B cell (primary cell): ENCODE data around the gene JPH2. TPM values are rescaled to one million over a fixed set of nuclear protein-coding genes. Genes with fewer than 3 reads are reported as not detected.

Source experiments
- ATAC-seq: fragments of 200-7000 bp; cut with Tn5 transposase; one replicate; pipeline ENCODE4 v1.10.0; 2021; ENCODE audit warnings: low read depth, mild to moderate bottlenecking, moderate number of reproducible peaks, moderate library complexity
- CTCF ChIA-PET: fragments of 350-600 bp; sonication (Branson Sonifier 250); formaldehyde crosslinking; loops from one replicate; lab custom pipeline; 2021; ENCODE audit warnings: antibody characterized with exemption, inconsistent platforms; lab: Charles Lee
- POLR2A ChIA-PET: fragments of 350-600 bp; sonication (Branson Sonifier 250); formaldehyde crosslinking; loops from one replicate; lab custom pipeline; 2021; ENCODE audit warnings: antibody characterized with exemption; lab: Charles Lee
- DNase-seq: peaks from one replicate; pipeline ENCODE4 v3.0.0; 2013
- H2AFZ ChIP-seq: 2 replicates; pipeline ENCODE4 v1.6.1; 2012; ENCODE audit warnings: mild to moderate bottlenecking, low read depth, low read length; ENCODE audit not compliant: insufficient read depth, poor library complexity, severe bottlenecking
- H3K27ac ChIP-seq, 2 donors: 1 replicate in 1 of 2; 2 replicates in 1 of 2; pipeline ENCODE4 v1.5.1; 2012 to 2013; ENCODE audit warnings: low read length in 2 of 2, mild to moderate bottlenecking in 2 of 2, moderate library complexity in 1 of 2
- H3K27me3 ChIP-seq, 4 experiments: fragments of 200-600 bp in 1 of 4; sonication (generic) in 1 of 4; replicated peaks in 1 of 4; 1 replicate in 2 of 4; 2 replicates in 2 of 4; pipeline versions ENCODE4 v1.6.1 to v1.7.0; 2013 to 2016; ENCODE audit warnings: low read length in 3 of 4, mild to moderate bottlenecking in 2 of 4, mixed read lengths in 1 of 4, moderate library complexity in 1 of 4; ENCODE audit not compliant: insufficient read depth in 4 of 4, control insufficient read depth in 3 of 4; ENCODE audit errors: control extremely low read depth in 1 of 4
- H3K36me3 ChIP-seq, 2 experiments: replicated peaks in 1 of 2; 1 replicate in 1 of 2; 2 replicates in 1 of 2; pipeline versions ENCODE4 v1.6.1 to v1.7.1; 2013; ENCODE audit warnings: low read length in 1 of 2; ENCODE audit not compliant: insufficient read depth in 2 of 2, control insufficient read depth in 1 of 2; ENCODE audit errors: control extremely low read depth in 1 of 2, extremely low read depth in 1 of 2
- H3K4me1 ChIP-seq, 2 donors: fragments of 200-600 bp in 1 of 2; sonication (generic) in 1 of 2; 1 replicate in 1 of 2; 2 replicates in 1 of 2; pipeline versions ENCODE4 v1.5.1 to v1.6.1; 2013 to 2017; ENCODE audit warnings: low read length in 2 of 2; ENCODE audit not compliant: control insufficient read depth in 2 of 2, insufficient read depth in 2 of 2
- H3K4me2 ChIP-seq: replicated peaks from 2 replicates; pipeline ENCODE3; 2012; ENCODE audit warnings: mild to moderate bottlenecking, low read depth, low read length; ENCODE audit not compliant: poor library complexity, severe bottlenecking
- H3K4me3 ChIP-seq, 5 experiments: fragments of 200-600 bp in 1 of 5; sonication (generic) in 1 of 5; 1 replicate in 3 of 5; 2 replicates in 2 of 5; pipeline versions ENCODE4 v1.5.1 to v1.7.0; 2011 to 2016; ENCODE audit warnings: low read length in 4 of 5, mild to moderate bottlenecking in 4 of 5, low read depth in 2 of 5, control low read depth in 1 of 5, moderate library complexity in 1 of 5; ENCODE audit not compliant: insufficient read depth in 1 of 5; ENCODE audit errors: control extremely low read depth in 1 of 5, extremely low read depth in 1 of 5
- H3K79me2 ChIP-seq: fragments of 200-600 bp; sonication (generic); one replicate; pipeline ENCODE4 v1.6.0; 2016; ENCODE audit warnings: low read length; ENCODE audit not compliant: control insufficient read depth, insufficient read depth
- H3K9ac ChIP-seq: fragments of 200-600 bp; sonication (generic); 2 replicates; pipeline ENCODE4 v1.6.1; 2017; ENCODE audit warnings: mild to moderate bottlenecking, low read length, moderate library complexity
- H3K9me3 ChIP-seq, 3 donors: one replicate each; pipeline versions ENCODE4 v1.6.1 to v1.7.1; 2013; ENCODE audit warnings: low read length in 2 of 3; ENCODE audit not compliant: control insufficient read depth in 2 of 3, insufficient read depth in 1 of 3; ENCODE audit errors: control extremely low read depth in 1 of 3
- H4K20me1 ChIP-seq: 2 replicates; pipeline ENCODE4 v1.6.0; 2012; ENCODE audit warnings: mild to moderate bottlenecking, low read length; ENCODE audit not compliant: insufficient read depth, control insufficient read depth, poor library complexity, severe bottlenecking
- H3K27ac Mint-ChIP-seq: one replicate; pipeline ENCODE4 v1.8.0; 2021; ENCODE audit warnings: mixed read lengths
- H3K27me3 Mint-ChIP-seq: one replicate; pipeline ENCODE4 v1.8.0; 2021; ENCODE audit warnings: mixed read lengths
- H3K4me1 Mint-ChIP-seq: one replicate; pipeline ENCODE4 v1.8.0; 2021; ENCODE audit warnings: mixed read lengths
- H3K4me3 Mint-ChIP-seq: one replicate; pipeline ENCODE4 v1.8.0; 2021; ENCODE audit warnings: mixed read lengths
- H3K9me3 Mint-ChIP-seq: one replicate; pipeline ENCODE4 v1.8.0; 2022; ENCODE audit warnings: mixed read lengths; ENCODE audit not compliant: insufficient read depth
- EZH2 ChIP-seq: IDR thresholded peaks from 2 replicates; pipeline ENCODE4 v1.6.1; 2012; ENCODE audit warnings: borderline replicate concordance, low read depth, mild to moderate bottlenecking, moderate library complexity, low read length; ENCODE audit not compliant: insufficient read depth, poor library complexity, severe bottlenecking
- WGBS: methylation state at CpG from one replicate; pipeline ENCODE4 v1.1.5; 2013; ENCODE audit warnings: missing lambda C conversion rate; ENCODE audit not compliant: insufficient coverage; 5-methylcytosine and 5-hydroxymethylcytosine counted together
- intact Hi-C: fragments of 100-400 bp; cut with micrococcal nuclease; formaldehyde crosslinking; loops from one replicate; pipeline ENCODE4 v1.10.0; 2022
- polyA plus RNA-seq: library from polyadenylated mRNA; depleted of rRNA; stranded (reverse); fragments of >200 nt; gene quantifications from 2 replicates; pipeline ENCODE4 v1.2.3, GENCODE V29; 2012
- total RNA-seq, 2 donors: library from RNA; stranded (reverse); fragments of 120-200 nt in 1 of 2; gene quantifications; 1 replicate in 1 of 2; 2 replicates in 1 of 2; pipeline versions ENCODE4 v1.2.3 to v1.2.4, GENCODE V29; 2013 to 2022
- TF ChIP-seq, protein P1 (sequence below): fragments of 200-600 bp; IDR thresholded peaks from one replicate; pipeline ENCODE4 v1.8.0; 2022; ENCODE audit warnings: antibody characterized with exemption, mild to moderate bottlenecking

The JPH2 gene
- total and polyA plus RNA-seq, 2 donors (not counting 1 experiment from before 2014, with no cell fraction given) = 0.10 TPM; not detected in 1

DNA sequence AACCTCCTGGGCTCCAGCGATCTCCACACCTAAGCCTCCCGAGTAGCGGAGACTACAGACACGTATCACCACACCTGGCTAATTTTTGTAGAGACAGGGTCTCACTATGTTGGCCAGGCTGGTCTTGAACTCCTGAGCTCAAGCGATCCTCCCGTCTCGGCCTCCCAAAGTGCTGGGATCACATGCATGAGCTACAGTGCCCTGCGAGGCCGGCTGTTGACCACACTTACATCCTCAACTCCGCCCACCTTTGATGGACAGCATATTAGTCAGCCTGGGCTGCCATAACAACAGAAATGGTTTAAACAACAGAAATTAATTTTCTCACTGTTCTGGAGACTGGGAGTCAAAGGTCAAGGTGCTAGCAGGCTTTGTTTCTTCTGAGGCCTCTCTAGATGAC lies 107.7 kb downstream of the JPH2 start:
- POLR2A ChIA-PET = no interaction called here

DNA sequence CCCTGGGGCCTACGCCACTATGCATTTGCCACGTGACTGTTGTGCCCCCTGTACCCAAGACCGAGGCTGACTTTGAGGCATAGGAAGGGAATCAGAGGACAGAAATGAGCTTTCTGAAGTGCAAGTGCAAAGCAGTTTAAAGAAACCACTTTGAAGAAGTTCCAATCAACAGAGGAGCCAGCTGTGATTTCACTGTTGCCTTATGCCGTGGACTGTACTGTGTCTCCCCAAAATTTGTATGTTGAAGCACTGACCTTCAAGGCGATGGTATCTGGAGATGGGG lies 111.1 kb downstream of the JPH2 start:
- Histone ChIP-seq H4K20me1 (no peaks in the 10 kb centered on the region), H2AFZ (no peak overlapping the region), H3K36me3 (no peaks in the 10 kb centered on the region), H3K9ac (no peak overlapping the region), H3K79me2 (no peaks in the 10 kb centered on the region), H3K9me3 (no peaks in the 10 kb centered on the region), H3K4me3 (no peak overlapping the region), H3K27me3 (peaks cover 0 to 2% (median 0%) of the 10 kb centered on the region in 4 experiments), H3K4me2 (no peak overlapping the region), H3K27ac (no peak overlapping the region), H3K4me1 (peaks cover 0 to 16% of the 10 kb centered on the region in 2 donors)
- no peaks in the 10 kb centered on the region for H3K27me3 Mint-ChIP-seq
- H3K27ac Mint-ChIP-seq = no peak overlapping the region
- no peak for TF ChIP-seq EZH2
- TF ChIP-seq, protein P1, sequence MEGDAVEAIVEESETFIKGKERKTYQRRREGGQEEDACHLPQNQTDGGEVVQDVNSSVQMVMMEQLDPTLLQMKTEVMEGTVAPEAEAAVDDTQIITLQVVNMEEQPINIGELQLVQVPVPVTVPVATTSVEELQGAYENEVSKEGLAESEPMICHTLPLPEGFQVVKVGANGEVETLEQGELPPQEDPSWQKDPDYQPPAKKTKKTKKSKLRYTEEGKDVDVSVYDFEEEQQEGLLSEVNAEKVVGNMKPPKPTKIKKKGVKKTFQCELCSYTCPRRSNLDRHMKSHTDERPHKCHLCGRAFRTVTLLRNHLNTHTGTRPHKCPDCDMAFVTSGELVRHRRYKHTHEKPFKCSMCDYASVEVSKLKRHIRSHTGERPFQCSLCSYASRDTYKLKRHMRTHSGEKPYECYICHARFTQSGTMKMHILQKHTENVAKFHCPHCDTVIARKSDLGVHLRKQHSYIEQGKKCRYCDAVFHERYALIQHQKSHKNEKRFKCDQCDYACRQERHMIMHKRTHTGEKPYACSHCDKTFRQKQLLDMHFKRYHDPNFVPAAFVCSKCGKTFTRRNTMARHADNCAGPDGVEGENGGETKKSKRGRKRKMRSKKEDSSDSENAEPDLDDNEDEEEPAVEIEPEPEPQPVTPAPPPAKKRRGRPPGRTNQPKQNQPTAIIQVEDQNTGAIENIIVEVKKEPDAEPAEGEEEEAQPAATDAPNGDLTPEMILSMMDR = no peak
- DNase-seq (no peak), ATAC-seq (no peak)
- no peak overlapping the region for H3K4me3 Mint-ChIP-seq
- WGBS = 93% methylated on average over 3 of the region's 5 CpGs
- intact Hi-C loops = no loop called here
- POLR2A ChIA-PET = no interaction called here
- H3K9me3 Mint-ChIP-seq = no peaks in the 10 kb centered on the region
- peaks cover 25% of the 10 kb centered on the region for H3K4me1 Mint-ChIP-seq
- CTCF ChIA-PET = no interaction called here

More for the DNA sequence above, 107.7 kb downstream of the JPH2 start:
- H3K27ac Mint-ChIP-seq = no peak overlapping the region
- H3K9me3 ChIP-seq = no peaks in the 10 kb centered on the region
- no peak overlapping the region for H3K4me2 ChIP-seq
- H3K27me3 ChIP-seq = no peaks in the 10 kb centered on the region
- peaks cover 8% of the 10 kb centered on the region for H3K4me1 Mint-ChIP-seq
- H3K36me3 ChIP-seq = no peaks in the 10 kb centered on the region
- no peak overlapping the region for H3K4me3 Mint-ChIP-seq
- ATAC-seq (no peak), DNase-seq (no peak)
- H3K9ac ChIP-seq = no peak overlapping the region
- H3K4me3 ChIP-seq = no peak overlapping the region
- H3K27me3 Mint-ChIP-seq = no peaks in the 10 kb centered on the region
- intact Hi-C loops = no loop called here
- 88% methylated on average over 10 of the region's 10 CpGs for WGBS
- H4K20me1 ChIP-seq = no peaks in the 10 kb centered on the region
- H2AFZ ChIP-seq = no peak overlapping the region
- no peaks in the 10 kb centered on the region for H3K4me1 ChIP-seq
- no peaks in the 10 kb centered on the region for H3K9me3 Mint-ChIP-seq
- no peak overlapping the region for H3K27ac ChIP-seq
- TF ChIP-seq EZH2 = no peak
- no peaks in the 10 kb centered on the region for H3K79me2 ChIP-seq
- CTCF ChIA-PET = interaction anchor here (0.6 to 8.3 kb wide), 8 partner anchors 11 to 630 kb away, joined by 3 to 135 read pairs (median 12); no protein-coding TSS in a partner anchor
